Measurements from ENCODE around the gene GJB2. TPM values are rescaled to one million over a fixed set of nuclear protein-coding genes. Genes with fewer than 3 reads are reported as not detected.
"Not testable (repeated sequence)": the region's sequence is repeated elsewhere in the genome, so short reads cannot be mapped to it uniquely, and the experiment has no call there.

GJB2 gene
- total RNA-seq, 3 donors from 2014 or later = 0.66 to 0.88 TPM; not detected in 1

DNA sequence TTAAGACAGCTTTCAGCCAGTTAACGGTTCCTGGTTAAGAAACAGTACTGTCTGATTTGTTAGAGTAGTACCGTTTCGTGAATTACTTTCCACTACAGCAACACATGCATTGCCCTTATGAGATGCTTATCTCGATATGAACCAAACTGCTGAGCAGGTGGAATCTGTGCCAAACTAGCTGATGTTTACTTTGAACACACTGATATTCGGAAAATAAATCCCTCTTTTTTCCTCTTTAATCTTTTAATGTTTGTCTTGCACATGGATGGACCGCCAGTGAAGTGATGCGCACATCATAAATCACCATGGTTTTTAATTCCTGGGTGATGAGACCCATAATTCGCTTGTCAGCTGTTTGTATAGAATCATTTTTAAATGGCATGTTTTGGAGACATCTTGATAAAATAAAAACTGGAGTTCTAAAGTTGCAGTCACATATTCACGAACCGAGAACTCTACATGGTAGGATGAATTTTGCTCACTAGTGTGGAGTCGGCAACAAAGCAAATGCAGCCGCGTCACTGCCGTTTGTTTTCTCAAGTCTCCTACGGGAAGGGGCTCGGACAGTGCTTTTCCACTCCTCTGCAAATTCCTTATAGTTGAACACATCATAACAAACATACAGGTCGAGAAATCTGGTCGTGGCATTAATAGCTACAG, 33.0 kb downstream of the GJB2 start:
- intact Hi-C loops (cut with DNase I; ENCODE audit: low total_unique reads) = no loop called here
- Histone ChIP-seq H3K9me3 (no peaks in the 10 kb centered on the region), H3K4me1 (peaks cover 0 to 14% of the 10 kb centered on the region in 2 donors), H3K4me3 (no peak overlapping the region), H3K27ac (no peak overlapping the region), H3K27me3 (peaks cover 0 to 74% of the 10 kb centered on the region in 2 donors), H3K36me3 (no peaks in the 10 kb centered on the region)
- TF ChIP-seq, protein P1, sequence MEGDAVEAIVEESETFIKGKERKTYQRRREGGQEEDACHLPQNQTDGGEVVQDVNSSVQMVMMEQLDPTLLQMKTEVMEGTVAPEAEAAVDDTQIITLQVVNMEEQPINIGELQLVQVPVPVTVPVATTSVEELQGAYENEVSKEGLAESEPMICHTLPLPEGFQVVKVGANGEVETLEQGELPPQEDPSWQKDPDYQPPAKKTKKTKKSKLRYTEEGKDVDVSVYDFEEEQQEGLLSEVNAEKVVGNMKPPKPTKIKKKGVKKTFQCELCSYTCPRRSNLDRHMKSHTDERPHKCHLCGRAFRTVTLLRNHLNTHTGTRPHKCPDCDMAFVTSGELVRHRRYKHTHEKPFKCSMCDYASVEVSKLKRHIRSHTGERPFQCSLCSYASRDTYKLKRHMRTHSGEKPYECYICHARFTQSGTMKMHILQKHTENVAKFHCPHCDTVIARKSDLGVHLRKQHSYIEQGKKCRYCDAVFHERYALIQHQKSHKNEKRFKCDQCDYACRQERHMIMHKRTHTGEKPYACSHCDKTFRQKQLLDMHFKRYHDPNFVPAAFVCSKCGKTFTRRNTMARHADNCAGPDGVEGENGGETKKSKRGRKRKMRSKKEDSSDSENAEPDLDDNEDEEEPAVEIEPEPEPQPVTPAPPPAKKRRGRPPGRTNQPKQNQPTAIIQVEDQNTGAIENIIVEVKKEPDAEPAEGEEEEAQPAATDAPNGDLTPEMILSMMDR (IDR thresholded peaks at IDR 0.05) = no peak
- TF ChIP-seq POLR2AphosphoS5 (IDR thresholded peaks at IDR 0.05) (no peak), POLR2A (IDR thresholded peaks at IDR 0.05) (no peak)
- no peak for DNase-seq (ENCODE audit: low spot score in 2 of 2)

DNA sequence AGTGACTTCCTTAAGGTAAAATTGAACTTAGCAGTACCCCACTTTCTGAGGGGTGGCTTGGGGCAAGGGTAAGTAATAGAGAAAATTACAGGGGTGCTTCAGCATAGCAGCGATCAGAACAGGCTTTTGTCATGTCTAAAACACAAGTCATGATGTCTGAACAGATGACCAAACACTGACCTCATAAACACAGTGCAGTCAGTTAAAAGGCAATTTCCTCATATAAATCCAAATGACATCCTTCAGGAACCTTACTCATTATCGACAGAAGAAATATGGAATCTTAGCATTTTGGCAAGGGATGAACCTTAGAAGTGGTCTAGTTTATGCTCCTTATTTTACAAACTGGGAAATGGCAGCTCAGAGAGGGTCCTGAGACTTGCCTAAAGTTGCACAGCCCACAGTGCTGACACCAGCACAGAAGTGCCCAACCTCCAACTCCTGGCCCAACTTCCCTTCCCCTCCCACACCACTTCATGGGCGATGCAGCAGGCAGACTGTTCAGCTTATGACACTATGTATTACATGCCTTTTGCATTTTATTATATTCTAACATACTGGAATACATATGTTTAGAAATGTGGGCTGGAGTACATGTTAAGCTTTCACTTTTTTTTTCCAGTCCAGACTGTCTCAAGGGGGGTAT, 35.5 kb downstream of the GJB2 start:
- DNase-seq (ENCODE audit: low spot score in 2 of 2) = no peak
- peaks cover 0 to 14% of the 10 kb centered on the region in 2 donors for H3K4me1 ChIP-seq
- H3K27me3 ChIP-seq = peaks cover 0 to 78% of the 10 kb centered on the region in 2 donors
- no peak overlapping the region for H3K4me3 ChIP-seq
- no peak overlapping the region for H3K27ac ChIP-seq
- TF ChIP-seq POLR2AphosphoS5 (IDR thresholded peaks at IDR 0.05) (no peak), POLR2A (IDR thresholded peaks at IDR 0.05) (no peak)
- TF ChIP-seq, protein P1 (IDR thresholded peaks at IDR 0.05) = no peak
- H3K9me3 ChIP-seq = no peaks in the 10 kb centered on the region
- intact Hi-C loops (cut with DNase I; ENCODE audit: low total_unique reads) = no loop called here
- H3K36me3 ChIP-seq = no peaks in the 10 kb centered on the region

DNA sequence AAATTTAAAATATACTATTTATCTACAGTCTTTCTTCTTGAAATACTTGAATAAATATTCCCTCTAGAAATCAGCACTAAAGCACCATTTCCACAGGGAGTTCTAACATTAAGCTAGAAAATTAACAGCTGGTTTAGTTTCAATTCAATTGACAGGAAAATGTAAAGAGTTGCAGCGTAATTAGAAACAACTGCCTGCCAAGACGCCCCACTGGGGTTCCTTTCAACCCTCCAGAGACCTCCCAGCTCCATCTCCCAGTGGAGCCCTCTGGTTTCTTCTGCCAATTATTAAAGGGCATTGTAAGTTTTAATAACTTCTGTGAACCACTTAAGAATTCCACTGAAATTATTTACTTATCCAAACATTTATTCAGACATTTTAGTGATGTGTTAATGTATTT, 36.0 kb downstream of the GJB2 start:
- intact Hi-C loops (cut with DNase I; ENCODE audit: low total_unique reads) = no loop called here

DNA sequence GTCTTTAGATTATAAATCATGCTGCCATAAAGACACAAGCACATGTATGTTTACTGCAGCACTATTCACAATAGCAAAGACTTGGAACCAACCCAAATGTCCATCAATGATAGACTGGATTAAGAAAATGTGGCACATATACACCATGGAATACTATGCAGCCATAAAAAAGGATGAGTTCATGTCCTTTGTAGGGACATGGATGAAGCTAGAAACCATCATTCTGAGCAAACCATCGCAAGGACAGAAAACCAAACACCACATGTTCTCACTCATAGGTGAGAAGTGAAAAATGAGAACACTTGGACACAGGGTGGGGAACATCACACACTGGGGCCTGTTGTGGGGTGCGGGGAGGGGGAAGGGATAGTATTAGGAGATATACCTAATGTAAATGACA, 39.4 kb downstream of the GJB2 start:
- H3K27me3 ChIP-seq = peaks cover 0 to 63% of the 10 kb centered on the region in 2 donors
- H3K27ac ChIP-seq = not testable (repeated sequence)

More for the DNA sequence above, 36.0 kb downstream of the GJB2 start:
- Histone ChIP-seq H3K9me3 (no peaks in the 10 kb centered on the region), H3K36me3 (no peaks in the 10 kb centered on the region), H3K4me1 (peaks cover 0 to 14% of the 10 kb centered on the region in 2 donors), H3K4me3 (no peak overlapping the region), H3K27me3 (peaks cover 0 to 79% of the 10 kb centered on the region in 2 donors), H3K27ac (no peak overlapping the region)
- TF ChIP-seq POLR2A (IDR thresholded peaks at IDR 0.05) (no peak), POLR2AphosphoS5 (IDR thresholded peaks at IDR 0.05) (no peak)
- TF ChIP-seq, protein P1 (IDR thresholded peaks at IDR 0.05) = no peak
- no peak for DNase-seq (ENCODE audit: low spot score in 2 of 2)

DNA sequence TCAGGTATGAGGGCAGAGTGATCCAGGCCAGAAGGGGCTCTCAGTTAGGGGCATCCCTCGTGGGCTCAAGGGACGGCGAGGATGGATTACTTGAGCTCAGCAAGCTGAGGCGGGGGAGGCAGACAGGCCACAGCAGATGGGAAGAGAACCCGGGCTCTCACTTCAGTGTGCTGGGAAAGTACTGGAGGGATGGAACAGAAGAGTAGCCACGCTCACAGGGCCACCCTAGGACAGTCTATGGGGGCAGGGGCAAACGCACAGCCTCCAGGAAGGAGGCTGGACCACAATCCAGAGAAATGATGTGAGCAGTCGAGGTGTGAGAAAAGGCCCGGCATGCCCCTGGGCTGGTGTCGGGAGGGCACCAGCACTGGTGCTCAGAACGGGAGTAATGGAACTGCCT, 41.1 kb downstream of the GJB2 start:
- Histone ChIP-seq H3K27ac (no peak overlapping the region), H3K36me3 (no peaks in the 10 kb centered on the region), H3K4me1 (no peaks in the 10 kb centered on the region), H3K9me3 (no peaks in the 10 kb centered on the region), H3K4me3 (no peak overlapping the region), H3K27me3 (peaks cover 0 to 48% of the 10 kb centered on the region in 2 donors)
- DNase-seq (ENCODE audit: low spot score in 2 of 2) = no peak
- intact Hi-C loops (cut with DNase I; ENCODE audit: low total_unique reads) = no loop called here
- TF ChIP-seq POLR2AphosphoS5 (IDR thresholded peaks at IDR 0.05) (no peak), POLR2A (IDR thresholded peaks at IDR 0.05) (no peak)
- TF ChIP-seq, protein P1 (IDR thresholded peaks at IDR 0.05) = no peak

More for the DNA sequence above, 39.4 kb downstream of the GJB2 start:
- H3K4me3 ChIP-seq; DNase-seq (ENCODE audit: low spot score in 2 of 2); intact Hi-C loops (cut with DNase I; ENCODE audit: low total_unique reads); H3K4me1 ChIP-seq; H3K36me3 ChIP-seq; H3K9me3 ChIP-seq: not testable (repeated sequence)
